Fibroblast of lung (primary cell): ENCODE measurements around the gene TARS2. TPM values are rescaled to one million over a fixed set of nuclear protein-coding genes. Genes with fewer than 3 reads are reported as not detected.

ENCODE experiments used
- DNase-seq, 2 donors: peaks; one replicate each; pipeline versions ENCODE4 v3.0.0 to v3.0.0-alpha.2; 2010; ENCODE audit warnings: low read depth in 2 of 2
- H2AFZ ChIP-seq: 2 replicates; pipeline ENCODE4 v1.5.1; 2012; ENCODE audit warnings: low read length, control low read depth, inconsistent platforms
- H3K27ac ChIP-seq: 2 replicates; pipeline ENCODE4 v1.5.1; 2011; ENCODE audit warnings: low read length, control low read depth; ENCODE audit not compliant: insufficient read depth
- H3K27me3 ChIP-seq: 2 replicates; pipeline ENCODE4 v1.5.1; 2011; ENCODE audit warnings: mild to moderate bottlenecking, low read length; ENCODE audit not compliant: control insufficient read depth, insufficient read depth
- H3K36me3 ChIP-seq: 2 replicates; pipeline ENCODE4 v1.5.1; 2011; ENCODE audit warnings: low read length; ENCODE audit not compliant: control insufficient read depth, insufficient read depth
- H3K4me1 ChIP-seq: 2 replicates; pipeline ENCODE4 v1.5.1; 2011; ENCODE audit warnings: low read length; ENCODE audit not compliant: control insufficient read depth, insufficient read depth; ENCODE audit errors: extremely low read depth
- H3K4me2 ChIP-seq: 2 replicates; pipeline ENCODE4 v1.5.1; 2011; ENCODE audit warnings: low read length, control low read depth; ENCODE audit not compliant: insufficient read depth; ENCODE audit errors: extremely low read depth
- H3K4me3 ChIP-seq, 4 experiments: fragments of 200-600 bp in 1 of 4; sonication (generic) in 1 of 4; replicated peaks in 1 of 4; 2 replicates each; pipeline ENCODE4 v1.5.1; 2011 to 2016; ENCODE audit warnings: low read length in 4 of 4, low read depth in 3 of 4, mild to moderate bottlenecking in 3 of 4, control low read depth in 2 of 4, inconsistent platforms in 1 of 4, mixed read lengths in 1 of 4; ENCODE audit not compliant: insufficient read depth in 1 of 4; ENCODE audit errors: control extremely low read depth in 1 of 4
- H3K79me2 ChIP-seq: 2 replicates; pipeline ENCODE4 v1.5.1; 2012; ENCODE audit warnings: mild to moderate bottlenecking, low read length, inconsistent platforms; ENCODE audit not compliant: control insufficient read depth, insufficient read depth
- H3K9ac ChIP-seq: 2 replicates; pipeline ENCODE4 v1.5.1; 2011; ENCODE audit warnings: mild to moderate bottlenecking, low read length, control low read depth; ENCODE audit not compliant: insufficient read depth
- H3K9me3 ChIP-seq: 2 replicates; pipeline ENCODE4 v1.5.1; 2012; ENCODE audit warnings: low read depth, low read length; ENCODE audit not compliant: control insufficient read depth, insufficient read depth
- H4K20me1 ChIP-seq: 2 replicates; pipeline ENCODE4 v1.5.1; 2011; ENCODE audit warnings: low read length; ENCODE audit not compliant: control insufficient read depth, insufficient read depth; ENCODE audit errors: extremely low read depth
- CTCF ChIP-seq, 2 donors: IDR thresholded peaks in 1 of 2; conservative IDR thresholded peaks in 1 of 2; 1 replicate in 1 of 2; 2 replicates in 1 of 2; pipeline ENCODE4 v1.5.1; 2011 to 2012; ENCODE audit warnings: low read length in 2 of 2, control low read depth in 1 of 2, inconsistent platforms in 1 of 2, low read depth in 1 of 2, mild to moderate bottlenecking in 1 of 2
- EZH2 ChIP-seq: IDR thresholded peaks from 2 replicates; pipeline ENCODE4 v1.5.1; 2012; ENCODE audit warnings: low read length, control low read depth, mild to moderate bottlenecking; ENCODE audit errors: missing control alignments
- polyA plus RNA-seq, 2 donors: library from polyadenylated mRNA; depleted of rRNA in 1 of 2; stranded (reverse) in 1 of 2; unstranded in 1 of 2; fragments of >200 nt; gene quantifications; 2 replicates each; pipeline ENCODE4 v1.2.1, GENCODE V29; 2011 to 2012; ENCODE audit warnings: missing spikeins in 1 of 2
- total RNA-seq: library from RNA; depleted of rRNA; stranded (reverse); fragments of >200 nt; gene quantifications from 2 replicates; pipeline ENCODE4 v1.2.1, GENCODE V29; 2014

TARS2 gene
- total and polyA plus RNA-seq, 2 donors (not counting 1 experiment from before 2014, with no cell fraction given) = 7.4 to 17.3 TPM

- Histone ChIP-seq H3K9me3 (no peaks in the 10 kb centered on the region), H3K27me3 (no peaks in the 10 kb centered on the region), H3K79me2 (peaks cover 19% of the 10 kb centered on the region), H3K9ac (no peak overlapping the region), H2AFZ (no peak overlapping the region), H4K20me1 (no peaks in the 10 kb centered on the region), H3K36me3 (peaks cover 23% of the 10 kb centered on the region), H3K4me1 (peaks cover 26% of the 10 kb centered on the region), H3K27ac (no peak overlapping the region), H3K4me3 (no peak overlapping the region), H3K4me2 (no peak overlapping the region)
- TF ChIP-seq CTCF (conservative IDR thresholded peaks at IDR 0.05 in 1 of 2, IDR thresholded peaks at IDR 0.05 in 1 of 2; ENCODE audit: low read depth in 1 of 2, low read length in 2 of 2) (no peak), EZH2 (no peak)
- no peak for DNase-seq
Observed at GRCh38 chr1:150511985-150512660, 24.9 kb downstream of the TARS2 start.

- TF ChIP-seq EZH2 = no peak
- TF ChIP-seq CTCF (conservative IDR thresholded peaks at IDR 0.05 in 1 of 2, IDR thresholded peaks at IDR 0.05 in 1 of 2; ENCODE audit: low read depth in 1 of 2, low read length in 2 of 2) = no peak
- Histone ChIP-seq H3K27ac (peak overlapping the region; percentile 15), H4K20me1 (no peaks in the 10 kb centered on the region), H3K9ac (no peak overlapping the region), H3K9me3 (no peaks in the 10 kb centered on the region), H3K79me2 (peaks cover 19% of the 10 kb centered on the region), H3K4me1 (peaks cover 23% of the 10 kb centered on the region), H2AFZ (no peak overlapping the region), H3K36me3 (peaks cover 23% of the 10 kb centered on the region), H3K27me3 (no peaks in the 10 kb centered on the region), H3K4me3 (peak overlapping the region in 1 of 4 experiments; percentile 7), H3K4me2 (no peak overlapping the region)
- DNase-seq = peak in 1 of 2 donors; percentile 40
Observed at GRCh38 chr1:150512846-150513245, 25.6 kb downstream of the TARS2 start.

DNA sequence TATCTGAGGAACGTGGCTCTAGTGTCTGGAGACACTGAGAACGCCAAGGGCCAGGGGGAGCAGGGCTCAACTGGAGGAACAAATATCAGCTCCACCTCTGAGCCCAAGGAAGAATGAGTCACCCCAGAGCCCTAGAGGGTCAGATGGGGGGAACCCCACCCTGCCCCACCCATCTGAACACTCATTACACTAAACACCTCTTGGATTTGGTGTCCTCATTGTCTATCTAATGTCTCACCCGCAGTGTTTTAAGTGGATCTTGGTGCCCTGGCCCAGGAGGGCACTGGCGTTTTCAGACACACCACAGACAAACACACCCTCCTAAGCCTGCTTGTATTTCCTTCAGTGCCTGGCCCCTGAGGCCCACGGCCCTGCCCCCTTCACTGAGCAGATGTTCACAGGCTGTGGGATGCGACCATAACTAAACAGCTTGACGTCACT, 26.2 kb downstream of the TARS2 start:
- no peaks in the 10 kb centered on the region for H3K27me3 ChIP-seq
- no peak for DNase-seq
- peaks cover 23% of the 10 kb centered on the region for H3K4me1 ChIP-seq
- H3K36me3 ChIP-seq = peaks cover 23% of the 10 kb centered on the region
- H3K4me3 ChIP-seq = no peak overlapping the region
- H4K20me1 ChIP-seq = no peaks in the 10 kb centered on the region
- H3K9me3 ChIP-seq = no peaks in the 10 kb centered on the region
- H3K27ac ChIP-seq = peak overlapping the region; percentile 15
- TF ChIP-seq CTCF (conservative IDR thresholded peaks at IDR 0.05 in 1 of 2, IDR thresholded peaks at IDR 0.05 in 1 of 2; ENCODE audit: low read depth in 1 of 2, low read length in 2 of 2) = no peak
- TF ChIP-seq EZH2 = no peak
- peaks cover 14% of the 10 kb centered on the region for H3K79me2 ChIP-seq
- H3K9ac ChIP-seq = no peak overlapping the region
- H3K4me2 ChIP-seq = no peak overlapping the region
- no peak overlapping the region for H2AFZ ChIP-seq
